HL-60 (cell line): Measurements from ENCODE around the gene HMX3.

Source experiments
- DNase-seq, 2 experiments: peaks; one replicate each; pipeline ENCODE4 v3.0.0-alpha.2; 2010 to 2020; ENCODE audit warnings: low read depth in 1 of 2, low spot score in 1 of 2
- H3K27ac ChIP-seq: fragments of 250-450 bp; sonication (Bioruptor Pico); replicated peaks from 2 replicates; pipeline ENCODE4 v1.5.1; 2020; ENCODE audit warnings: mild to moderate bottlenecking, moderate library complexity
- H3K27me3 ChIP-seq: fragments of 250-450 bp; sonication (Bioruptor Pico); 2 replicates; pipeline ENCODE4 v1.5.1; 2021; ENCODE audit warnings: mild to moderate bottlenecking, moderate library complexity; ENCODE audit not compliant: insufficient read depth, poor library complexity, severe bottlenecking
- H3K4me3 ChIP-seq: replicated peaks from 2 replicates; pipeline ENCODE4 v1.5.1; 2011; ENCODE audit warnings: mild to moderate bottlenecking, control low read depth, low read length; ENCODE audit not compliant: insufficient read depth
- CTCF ChIP-seq: IDR thresholded peaks from one replicate; pipeline ENCODE4 v1.5.1; 2011; ENCODE audit warnings: low read length, control low read depth, inconsistent platforms; ENCODE audit not compliant: insufficient read depth
- GABPA ChIP-seq: IDR thresholded peaks from 2 replicates; pipeline ENCODE4 v1.6.1; 2012; ENCODE audit warnings: low read depth
- POLR2AphosphoS5 ChIP-seq: IDR thresholded peaks from 2 replicates; pipeline ENCODE4 v1.6.1; 2012; ENCODE audit warnings: low read depth
- REST ChIP-seq: IDR thresholded peaks from 2 replicates; pipeline ENCODE4 v1.6.1; 2012; ENCODE audit warnings: low read depth; ENCODE audit not compliant: insufficient replicate concordance
- SPI1 ChIP-seq: IDR thresholded peaks from 2 replicates; pipeline ENCODE4 v1.6.1; 2012; ENCODE audit warnings: low read depth, mild to moderate bottlenecking, borderline replicate concordance

HMX3 gene

GRCh38 chr10:123154711-123155505, 19.1 kb downstream of the HMX3 start:
- TF ChIP-seq POLR2AphosphoS5 (no peak), GABPA (no peak), REST (no peak), SPI1 (no peak), CTCF (no peak)
- Histone ChIP-seq H3K4me3 (peak overlapping the region; percentile 93), H3K27ac (peak overlapping the region; percentile 94), H3K27me3 (peaks cover 17% of the 10 kb centered on the region)
- DNase-seq, result peak; percentile 39 to 55

- Histone ChIP-seq H3K27ac (no peak overlapping the region), H3K4me3 (peak overlapping the region; percentile 93; the same call in 1 of the 2 replicates), H3K27me3 (peaks cover 5% of the 10 kb centered on the region)
- no peak for DNase-seq
- no peak for TF ChIP-seq GABPA
- TF ChIP-seq CTCF, result no peak
- TF ChIP-seq REST, result no peak
- TF ChIP-seq POLR2AphosphoS5, result no peak
- TF ChIP-seq SPI1, result no peak
These were observed 20.3 kb downstream of the HMX3 start for GRCh38 chr10:123156078-123156477.

- no peaks in the 10 kb centered on the region for H3K27me3 ChIP-seq
- no peak overlapping the region for H3K4me3 ChIP-seq
- DNase-seq, result no peak
- no peak for TF ChIP-seq CTCF
- no peak for TF ChIP-seq REST
- no peak for TF ChIP-seq SPI1
- no peak for TF ChIP-seq GABPA
- no peak for TF ChIP-seq POLR2AphosphoS5
- H3K27ac ChIP-seq, result no peak overlapping the region
These were observed 21.4 kb downstream of the HMX3 start for GRCh38 chr10:123157210-123157609.
